ENCODE results near the gene RNF220.

Gene RNF220

GRCh38 chr1:44636083-44636687, 231.1 kb downstream of the RNF220 start:
- no peak for TF ChIP-seq CTCF (conservative IDR thresholded peaks at IDR 0.05; ENCODE audit: low read depth, low read length)
- no peak overlapping the region for H3K4me3 ChIP-seq (ENCODE audit: low read depth, low read length)
- DNase-seq (ENCODE audit: low read depth) = no peak

GRCh38 chr1:44636688-44637598, 231.9 kb downstream of the RNF220 start:
- no peak for TF ChIP-seq CTCF (conservative IDR thresholded peaks at IDR 0.05; ENCODE audit: low read depth, low read length)
- DNase-seq (ENCODE audit: low read depth) = no peak
- H3K4me3 ChIP-seq (ENCODE audit: low read depth, low read length) = no peak overlapping the region

- no peak for DNase-seq (ENCODE audit: low read depth)
- no peak for TF ChIP-seq CTCF (conservative IDR thresholded peaks at IDR 0.05; ENCODE audit: low read depth, low read length)
- no peak overlapping the region for H3K4me3 ChIP-seq (ENCODE audit: low read depth, low read length)
These were observed 232.8 kb downstream of the RNF220 start for GRCh38 chr1:44637702-44638411.

- no peak for DNase-seq (ENCODE audit: low read depth)
- H3K4me3 ChIP-seq (ENCODE audit: low read depth, low read length) = no peak overlapping the region
- no peak for TF ChIP-seq CTCF (conservative IDR thresholded peaks at IDR 0.05; ENCODE audit: low read depth, low read length)
These were observed 235.3 kb downstream of the RNF220 start for GRCh38 chr1:44640200-44640853.

GRCh38 chr1:44641126-44642102, 236.4 kb downstream of the RNF220 start:
- no peak for DNase-seq (ENCODE audit: low read depth)
- TF ChIP-seq CTCF (conservative IDR thresholded peaks at IDR 0.05; ENCODE audit: low read depth, low read length) = no peak
- no peak overlapping the region for H3K4me3 ChIP-seq (ENCODE audit: low read depth, low read length)

GRCh38 chr1:44642255-44642654, 237.2 kb downstream of the RNF220 start:
- DNase-seq (ENCODE audit: low read depth) = no peak
- no peak for TF ChIP-seq CTCF (conservative IDR thresholded peaks at IDR 0.05; ENCODE audit: low read depth, low read length)

More at GRCh38 chr1:44642255-44642654, 237.2 kb downstream of the RNF220 start:
- no peak overlapping the region for H3K4me3 ChIP-seq (ENCODE audit: low read depth, low read length)

All from choroid plexus epithelial cell (primary cell).